ENCODE results near the gene IL17RA. TPM values are rescaled to one million over a fixed set of nuclear protein-coding genes. Genes with fewer than 3 reads are reported as not detected.
A peak's percentile ranks its signal among the peaks of the same experiment; 100 is the strongest.

The IL17RA gene
- total and polyA plus RNA-seq, 2 donors (not counting 3 experiments of a cell fraction or from before 2014, with no cell fraction given): 13.0 to 19.3 TPM

DNA sequence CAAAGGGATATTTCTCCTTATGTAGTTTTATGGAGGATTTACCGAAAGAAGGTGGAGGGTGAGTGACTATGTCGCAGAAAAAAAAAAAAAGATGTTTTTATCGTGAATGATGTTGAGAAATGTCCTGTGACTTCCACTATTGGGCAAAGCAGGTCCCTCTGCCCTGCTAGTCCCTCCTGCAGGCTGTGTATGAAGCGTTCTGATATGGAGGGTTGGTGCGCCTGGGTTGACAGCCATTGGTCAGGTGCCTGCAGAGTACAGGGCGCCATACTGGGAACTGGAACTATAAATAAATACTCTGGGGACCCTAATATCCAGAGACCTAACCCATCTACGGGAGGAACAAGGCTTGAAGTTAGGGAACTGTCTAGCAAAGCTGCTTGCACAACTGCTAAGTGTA lies 1.5 kb downstream of the IL17RA start:
- dilution Hi-C loops (cut with MboI; ENCODE audit: extremely low pct_ligation_motif_present, low sequenced_read_pairs) (no loop called here), intact Hi-C loops (cut with micrococcal nuclease) (no loop called here)
- Histone ChIP-seq H3K9ac (replicated peaks; ENCODE audit: extremely low read depth, insufficient read depth, low read length) (no peak overlapping the region), H2AFZ (ENCODE audit: low read depth, low read length) (no peak overlapping the region), H3K4me3 (replicated peaks in 1 of 3; ENCODE audit: insufficient read depth in 1 of 3, low read depth in 1 of 3, low read length in 3 of 3) (peak overlapping the region in 1 of 3 experiments; percentile 62), H3K27me3 (ENCODE audit: control insufficient read depth in 2 of 2, insufficient read depth in 2 of 2, low read length in 2 of 2) (no peaks in the 10 kb centered on the region), H4K20me1 (replicated peaks; ENCODE audit: control insufficient read depth, extremely low read depth, insufficient read depth, low read length) (peaks cover 2% of the 10 kb centered on the region), H3K79me2 (ENCODE audit: control insufficient read depth, insufficient read depth, low read length) (peaks cover 18% of the 10 kb centered on the region), H3K27ac (ENCODE audit: insufficient read depth, low read depth, low read length) (no peak overlapping the region), H3K9me3 (replicated peaks; ENCODE audit: control insufficient read depth, insufficient read depth, low read length) (no peaks in the 10 kb centered on the region), H3K9me1 (replicated peaks; ENCODE audit: control insufficient read depth, extremely low read depth, insufficient read depth, low read length) (no peaks in the 10 kb centered on the region), H3K36me3 (ENCODE audit: control insufficient read depth in 2 of 2, extremely low read depth in 1 of 2, insufficient read depth in 2 of 2, low read length in 2 of 2) (no peaks in the 10 kb centered on the region), H3K4me2 (ENCODE audit: insufficient read depth, low read length) (peak overlapping the region; percentile 65), H3K4me1 (ENCODE audit: control insufficient read depth, extremely low read depth, insufficient read depth, low read length) (peaks cover 18% of the 10 kb centered on the region)
- no peak for FAIRE-seq
- TF ChIP-seq, protein P1, sequence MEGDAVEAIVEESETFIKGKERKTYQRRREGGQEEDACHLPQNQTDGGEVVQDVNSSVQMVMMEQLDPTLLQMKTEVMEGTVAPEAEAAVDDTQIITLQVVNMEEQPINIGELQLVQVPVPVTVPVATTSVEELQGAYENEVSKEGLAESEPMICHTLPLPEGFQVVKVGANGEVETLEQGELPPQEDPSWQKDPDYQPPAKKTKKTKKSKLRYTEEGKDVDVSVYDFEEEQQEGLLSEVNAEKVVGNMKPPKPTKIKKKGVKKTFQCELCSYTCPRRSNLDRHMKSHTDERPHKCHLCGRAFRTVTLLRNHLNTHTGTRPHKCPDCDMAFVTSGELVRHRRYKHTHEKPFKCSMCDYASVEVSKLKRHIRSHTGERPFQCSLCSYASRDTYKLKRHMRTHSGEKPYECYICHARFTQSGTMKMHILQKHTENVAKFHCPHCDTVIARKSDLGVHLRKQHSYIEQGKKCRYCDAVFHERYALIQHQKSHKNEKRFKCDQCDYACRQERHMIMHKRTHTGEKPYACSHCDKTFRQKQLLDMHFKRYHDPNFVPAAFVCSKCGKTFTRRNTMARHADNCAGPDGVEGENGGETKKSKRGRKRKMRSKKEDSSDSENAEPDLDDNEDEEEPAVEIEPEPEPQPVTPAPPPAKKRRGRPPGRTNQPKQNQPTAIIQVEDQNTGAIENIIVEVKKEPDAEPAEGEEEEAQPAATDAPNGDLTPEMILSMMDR (IDR thresholded peaks at IDR 0.05; ENCODE audit: extremely low read depth in 1 of 2, insufficient read depth in 1 of 2, low read depth in 1 of 2, low read length in 2 of 2): no peak
- TF ChIP-seq JUN (IDR thresholded peaks at IDR 0.05; ENCODE audit: borderline replicate concordance, insufficient read depth, insufficient read length, low read depth): no peak
- BruUV-seq (replicated peaks): TSS peak; percentile 9
- CTCF ChIA-PET: interaction anchor here (1.0 to 3.0 kb wide), 4 partner anchors 8 to 416 kb away, joined by 3 to 16 read pairs (median 4); no protein-coding TSS in a partner anchor
- no peak for DNase-seq (ENCODE audit: low read depth, low spot score)
- POLR2A ChIA-PET: no interaction called here

GRCh38 chr22:17086788-17087497 lies 2.1 kb downstream of the IL17RA start:
- TF ChIP-seq MYC (IDR thresholded peaks at IDR 0.05; ENCODE audit: low read depth, low read length): no peak
- no peak for TF ChIP-seq POLR2A (IDR thresholded peaks at IDR 0.05; ENCODE audit: low read depth, low read length)
- no peak for TF ChIP-seq EZH2 (IDR thresholded peaks at IDR 0.05; ENCODE audit: borderline replicate concordance, low read depth, low read length, severe bottlenecking)
- TF ChIP-seq FOS (IDR thresholded peaks at IDR 0.05; ENCODE audit: borderline replicate concordance, insufficient read depth, low read length): no peak
- H3K4me3 ChIP-seq (replicated peaks in 1 of 3; ENCODE audit: insufficient read depth in 1 of 3, low read depth in 1 of 3, low read length in 3 of 3): no peak overlapping the region
- no peak overlapping the region for H2AFZ ChIP-seq (ENCODE audit: low read depth, low read length)
- ChIA-PET POLR2A (no interaction called here), CTCF (interaction anchor here (1.5 to 3.4 kb wide), 2 partner anchors 13 to 85 kb away, joined by 3 to 10 read pairs; no protein-coding TSS in a partner anchor)
- H3K79me2 ChIP-seq (ENCODE audit: control insufficient read depth, insufficient read depth, low read length): peaks cover 18% of the 10 kb centered on the region
- no peaks in the 10 kb centered on the region for H3K9me1 ChIP-seq (replicated peaks; ENCODE audit: control insufficient read depth, extremely low read depth, insufficient read depth, low read length)
- FAIRE-seq: no peak
- H4K20me1 ChIP-seq (replicated peaks; ENCODE audit: control insufficient read depth, extremely low read depth, insufficient read depth, low read length): peaks cover 2% of the 10 kb centered on the region
- no peaks in the 10 kb centered on the region for H3K36me3 ChIP-seq (ENCODE audit: control insufficient read depth in 2 of 2, extremely low read depth in 1 of 2, insufficient read depth in 2 of 2, low read length in 2 of 2)
- no peaks in the 10 kb centered on the region for H3K9me3 ChIP-seq (replicated peaks; ENCODE audit: control insufficient read depth, insufficient read depth, low read length)
- intact Hi-C loops (cut with micrococcal nuclease) (no loop called here), dilution Hi-C loops (cut with MboI; ENCODE audit: extremely low pct_ligation_motif_present, low sequenced_read_pairs) (no loop called here)
- no TSS peak for BruUV-seq (replicated peaks)
- H3K9ac ChIP-seq (replicated peaks; ENCODE audit: extremely low read depth, insufficient read depth, low read length): no peak overlapping the region
- H3K4me2 ChIP-seq (ENCODE audit: insufficient read depth, low read length): no peak overlapping the region
- peaks cover 18% of the 10 kb centered on the region for H3K4me1 ChIP-seq (ENCODE audit: control insufficient read depth, extremely low read depth, insufficient read depth, low read length)
- no peak for DNase-seq (ENCODE audit: low read depth, low spot score)
- H3K27me3 ChIP-seq (ENCODE audit: control insufficient read depth in 2 of 2, insufficient read depth in 2 of 2, low read length in 2 of 2): no peaks in the 10 kb centered on the region
- no peak overlapping the region for H3K27ac ChIP-seq (ENCODE audit: insufficient read depth, low read depth, low read length)
